Stimulated activated CD4-positive, alpha-beta T cell treated with anti-CD3 and anti-CD28 coated beads, Interleukin-4, amount 100 ng/mL, for 1 hour (primary cell): ENCODE results near the gene UAP1L1.
"Not testable (repeated sequence)": the region's sequence is repeated elsewhere in the genome, so short reads cannot be mapped to it uniquely, and the experiment has no call there.

Experiments used
- DNase-seq: peaks from one replicate; pipeline ENCODE4 v3.0.0-alpha.2; 2020

UAP1L1 gene

GRCh38 chr9:137077010-137077747 lies at the start of gene UAP1L1:
Gene UAP1L1 (plus strand): TSS chr9:137077517. CDS start chr9:137077533, 16 bp downstream.
- peak; percentile 33 for DNase-seq

GRCh38 chr9:137028263-137029057 lies 48.9 kb upstream of the UAP1L1 start:
- DNase-seq, result peak; percentile 68

GRCh38 chr9:137029058-137029936 lies 48.0 kb upstream of the UAP1L1 start:
- DNase-seq, result peak; percentile 75

GRCh38 chr9:137030006-137030405 lies 47.3 kb upstream of the UAP1L1 start:
- DNase-seq, result no peak

- DNase-seq, result peak; percentile 33
Observed at GRCh38 chr9:137030538-137031527, 46.5 kb upstream of the UAP1L1 start.

GRCh38 chr9:137031904-137032640 lies 45.2 kb upstream of the UAP1L1 start, which contains the start of gene FUT7:
Gene FUT7 (minus strand): TSS chr9:137032088. CDS start chr9:137031991, 97 bp downstream.
- DNase-seq, result no peak

GRCh38 chr9:137032858-137033257 lies 44.5 kb upstream of the UAP1L1 start:
- DNase-seq, result no peak

GRCh38 chr9:137033481-137033880 lies 43.8 kb upstream of the UAP1L1 start:
- DNase-seq, result not testable (repeated sequence)

GRCh38 chr9:137034039-137034708 lies 43.1 kb upstream of the UAP1L1 start:
- DNase-seq, result no peak

- DNase-seq, result peak; percentile 89
Observed at GRCh38 chr9:137034709-137035506, 42.4 kb upstream of the UAP1L1 start.

GRCh38 chr9:137035507-137035834 lies 41.8 kb upstream of the UAP1L1 start:
- DNase-seq, result no peak

- DNase-seq, result no peak
Observed at GRCh38 chr9:137035937-137036336, 41.4 kb upstream of the UAP1L1 start.

GRCh38 chr9:137037035-137037434 lies 40.3 kb upstream of the UAP1L1 start:
- no peak for DNase-seq

GRCh38 chr9:137037483-137037882 lies 39.8 kb upstream of the UAP1L1 start:
- DNase-seq, result no peak

GRCh38 chr9:137038916-137039315 lies 38.4 kb upstream of the UAP1L1 start:
- DNase-seq, result no peak

GRCh38 chr9:137039611-137040366 lies 37.5 kb upstream of the UAP1L1 start:
- DNase-seq, result no peak

- DNase-seq, result no peak
Observed at GRCh38 chr9:137040568-137040967, 36.7 kb upstream of the UAP1L1 start.

- no peak for DNase-seq
Observed at GRCh38 chr9:137041124-137041523, 36.2 kb upstream of the UAP1L1 start.
